Natural killer cell treated with Interleukin-12 subunit alpha and Interleukin-12 subunit beta and Interleukin-15 and Interleukin-18, amount 100 ng/mL, for 72 hours (primary cell): Measurements from ENCODE around the gene CLIC4. TPM values are rescaled to one million over a fixed set of nuclear protein-coding genes. Genes with fewer than 3 reads are reported as not detected.
A peak's percentile ranks its signal among the peaks of the same experiment; 100 is the strongest.
"Not testable (repeated sequence)": the region's sequence is repeated elsewhere in the genome, so short reads cannot be mapped to it uniquely, and the experiment has no call there.

Source experiments
- ATAC-seq, 2 donors: fragments of 150-1000 bp; cut with Tn5 transposase in 1 of 2; sonication (Bioruptor Pico), chemical (Tn5 transposase) in 1 of 2; 2 replicates each; pipeline ENCODE4 v1.10.0; 2021
- DNase-seq: peaks from one replicate; pipeline ENCODE4 v3.0.0; 2022; ENCODE audit warnings: low spot score
- H3K27ac Mint-ChIP-seq, 2 donors: 1 replicate in 1 of 2; 2 replicates in 1 of 2; pipeline ENCODE4 v1.8.0; 2022; ENCODE audit warnings: mixed read lengths in 2 of 2, mild to moderate bottlenecking in 1 of 2, moderate library complexity in 1 of 2
- H3K27me3 Mint-ChIP-seq, 2 donors: 1 replicate in 1 of 2; 2 replicates in 1 of 2; pipeline ENCODE4 v1.8.0; 2022; ENCODE audit warnings: mixed read lengths in 2 of 2
- H3K36me3 Mint-ChIP-seq: one replicate; pipeline ENCODE4 v1.8.0; 2022; ENCODE audit warnings: mixed read lengths
- H3K4me1 Mint-ChIP-seq, 2 donors: 1 replicate in 1 of 2; 2 replicates in 1 of 2; pipeline ENCODE4 v1.8.0; 2022; ENCODE audit warnings: low read depth in 2 of 2, mixed read lengths in 2 of 2, mild to moderate bottlenecking in 1 of 2
- H3K4me3 Mint-ChIP-seq: one replicate; pipeline ENCODE4 v1.8.0; 2022; ENCODE audit warnings: mixed read lengths
- H3K9me3 Mint-ChIP-seq: 2 replicates; pipeline ENCODE4 v1.8.0; 2022; ENCODE audit warnings: mixed read lengths
- total RNA-seq, 2 donors: library from RNA; stranded (reverse); gene quantifications; one replicate each; pipeline ENCODE4 v1.2.3, GENCODE V29; 2022

CLIC4 gene
- total RNA-seq, 2 donors from 2014 or later: 11.0 to 14.0 TPM

DNA sequence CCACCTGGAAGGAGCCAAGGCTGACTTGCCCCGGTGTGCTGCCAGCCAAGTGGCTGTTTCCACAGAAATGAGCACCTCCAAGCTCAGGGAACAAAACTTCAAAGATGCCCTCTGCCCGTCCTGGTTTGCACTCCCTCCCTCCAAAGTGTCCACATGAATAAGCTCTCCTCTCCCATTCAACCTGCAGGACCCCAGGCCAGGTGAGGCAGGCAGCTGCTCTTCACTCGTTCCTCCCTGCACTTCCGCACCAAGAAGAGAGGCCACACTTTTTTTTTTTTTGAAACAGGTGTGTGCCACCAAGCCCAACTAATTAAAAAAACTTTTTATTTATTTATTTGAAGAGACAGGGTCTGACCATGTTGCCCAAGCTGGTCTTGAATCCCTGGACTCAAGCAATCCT is 18.5 kb upstream of the CLIC4 start:
- DNase-seq: no peak
- H3K27me3 Mint-ChIP-seq: no peaks in the 10 kb centered on the region

DNA sequence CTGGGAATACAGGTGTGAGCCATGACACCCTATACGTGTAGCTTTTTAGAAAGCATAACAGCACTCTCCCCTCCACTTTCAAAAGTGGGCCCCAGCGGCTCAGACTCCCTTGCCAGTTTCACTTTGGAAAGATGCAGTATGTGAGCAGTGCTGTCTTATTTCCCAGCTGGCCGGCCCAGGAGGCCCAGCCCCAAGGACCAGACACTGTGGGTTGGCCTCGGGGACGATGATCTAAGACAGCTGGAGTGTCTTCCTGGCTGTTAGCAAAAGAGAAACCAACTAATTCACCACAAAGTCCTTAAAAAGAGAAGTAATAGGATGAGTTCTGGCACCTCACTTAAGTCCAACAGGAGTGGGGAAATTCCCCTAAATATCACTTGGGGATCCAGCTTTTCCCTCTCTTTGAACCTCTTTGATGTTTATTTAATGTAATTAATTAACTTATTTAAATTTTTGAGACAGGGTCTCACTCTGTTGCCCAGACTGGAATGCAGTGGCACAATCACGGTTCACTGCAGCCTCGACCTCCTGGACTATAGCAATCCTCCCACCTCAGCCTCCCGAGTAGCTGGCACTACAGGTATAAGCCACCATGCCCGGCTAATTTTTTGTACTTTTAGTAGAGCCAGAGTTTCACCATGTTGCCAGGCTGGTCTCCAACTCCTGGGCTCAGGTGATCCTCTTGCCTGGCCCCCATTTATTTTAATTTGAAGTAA is 17.6 kb upstream of the CLIC4 start:
- H3K4me1 Mint-ChIP-seq: peaks cover 0 to 2% of the 10 kb centered on the region in 2 donors
- peak; percentile 48 to 56 for ATAC-seq
- H3K27ac Mint-ChIP-seq: no peak overlapping the region
- H3K4me3 Mint-ChIP-seq: no peak overlapping the region
- H3K9me3 Mint-ChIP-seq: no peaks in the 10 kb centered on the region
- H3K36me3 Mint-ChIP-seq: no peaks in the 10 kb centered on the region
- no peak for DNase-seq
- no peaks in the 10 kb centered on the region for H3K27me3 Mint-ChIP-seq

More for the DNA sequence above, 18.5 kb upstream of the CLIC4 start:
- no peak for ATAC-seq
- no peaks in the 10 kb centered on the region for H3K9me3 Mint-ChIP-seq
- peaks cover 0 to 5% of the 10 kb centered on the region in 2 donors for H3K4me1 Mint-ChIP-seq
- H3K4me3 Mint-ChIP-seq: no peak overlapping the region
- no peak overlapping the region for H3K27ac Mint-ChIP-seq
- no peaks in the 10 kb centered on the region for H3K36me3 Mint-ChIP-seq

DNA sequence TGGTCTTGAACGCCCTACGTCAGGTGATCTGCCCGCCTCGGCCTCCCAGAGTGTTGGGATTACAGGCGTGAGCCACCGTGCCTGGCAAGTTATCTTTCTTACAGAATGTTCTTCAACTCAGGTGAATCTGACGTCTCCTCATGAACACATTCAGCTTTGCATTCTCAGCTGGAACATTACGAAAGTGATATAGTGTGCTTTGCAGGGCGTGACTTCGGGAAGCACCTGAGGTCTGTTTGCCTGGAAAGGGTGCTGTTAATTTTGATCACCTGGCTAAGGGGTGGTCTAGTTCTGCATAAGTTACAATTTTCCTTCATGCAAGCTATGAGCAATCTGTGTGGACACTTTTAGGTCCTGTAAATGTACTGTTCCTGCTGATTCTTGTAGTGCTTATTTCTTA is 16.3 kb upstream of the CLIC4 start:
- no peak overlapping the region for H3K4me3 Mint-ChIP-seq
- peaks cover 0 to 2% of the 10 kb centered on the region in 2 donors for H3K4me1 Mint-ChIP-seq
- ATAC-seq (no peak), DNase-seq (no peak)
- no peaks in the 10 kb centered on the region for H3K9me3 Mint-ChIP-seq
- H3K36me3 Mint-ChIP-seq: no peaks in the 10 kb centered on the region
- no peaks in the 10 kb centered on the region for H3K27me3 Mint-ChIP-seq
- H3K27ac Mint-ChIP-seq: no peak overlapping the region

DNA sequence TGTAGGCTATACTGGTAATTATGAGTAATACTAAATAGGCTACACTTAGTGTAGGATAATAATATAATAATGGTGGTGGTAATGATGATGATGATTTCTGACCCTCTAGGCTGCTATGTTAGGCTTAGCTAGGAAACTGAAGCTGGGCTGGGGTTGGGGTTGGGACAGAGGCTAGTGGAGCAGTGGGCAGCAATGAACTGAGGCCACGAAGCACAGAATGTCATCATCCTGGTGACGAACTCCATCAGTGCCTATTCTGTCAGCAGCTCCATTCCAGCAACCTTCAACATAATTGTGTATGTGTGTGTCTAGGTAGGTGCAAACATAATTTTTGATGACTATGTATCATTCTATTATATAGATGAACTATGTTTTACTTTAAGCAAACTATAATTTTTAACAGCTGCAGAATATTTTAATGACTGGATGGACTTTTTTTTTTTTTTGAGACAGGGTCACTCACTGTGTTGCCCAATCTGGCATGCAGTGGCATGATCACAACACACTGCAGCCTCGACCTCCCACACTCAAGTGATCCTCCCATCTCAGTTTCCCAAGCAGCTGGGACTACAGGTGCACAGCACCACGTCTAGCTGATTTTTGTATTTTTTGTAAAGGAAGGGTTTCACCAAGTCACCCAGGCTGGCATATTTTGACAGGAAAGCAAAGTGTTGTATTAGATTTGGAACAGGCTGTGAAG is 12.9 kb upstream of the CLIC4 start:
- ATAC-seq (no peak), DNase-seq (no peak)
- no peaks in the 10 kb centered on the region for H3K27me3 Mint-ChIP-seq
- no peaks in the 10 kb centered on the region for H3K36me3 Mint-ChIP-seq
- H3K9me3 Mint-ChIP-seq: no peaks in the 10 kb centered on the region
- no peak overlapping the region for H3K27ac Mint-ChIP-seq
- H3K4me1 Mint-ChIP-seq: peaks cover 0 to 2% of the 10 kb centered on the region in 2 donors
- no peak overlapping the region for H3K4me3 Mint-ChIP-seq

DNA sequence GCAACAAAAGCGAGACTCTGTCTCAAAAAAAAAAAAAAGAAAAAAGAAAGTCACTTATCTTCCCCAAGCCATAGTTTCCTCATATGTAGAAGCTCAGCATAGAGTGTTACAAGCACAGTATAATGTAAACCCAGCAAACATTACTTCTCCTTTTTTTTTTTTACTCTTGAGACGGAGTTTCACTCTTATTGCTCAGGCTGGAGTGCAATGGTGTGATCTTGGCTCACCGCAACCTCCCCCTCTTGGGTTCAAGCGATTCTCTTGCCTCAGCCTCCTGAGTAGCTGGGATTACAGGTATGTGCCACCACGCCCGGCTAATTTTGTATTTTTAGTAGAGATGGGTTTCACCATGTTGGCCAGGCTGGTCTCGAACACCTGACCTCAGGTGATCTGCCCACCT is 11.9 kb upstream of the CLIC4 start:
- peak; percentile 63 to 69 for ATAC-seq
- not testable (repeated sequence) for H3K9me3 Mint-ChIP-seq, H3K36me3 Mint-ChIP-seq, H3K4me1 Mint-ChIP-seq, H3K27me3 Mint-ChIP-seq, H3K27ac Mint-ChIP-seq, H3K4me3 Mint-ChIP-seq, DNase-seq

DNA sequence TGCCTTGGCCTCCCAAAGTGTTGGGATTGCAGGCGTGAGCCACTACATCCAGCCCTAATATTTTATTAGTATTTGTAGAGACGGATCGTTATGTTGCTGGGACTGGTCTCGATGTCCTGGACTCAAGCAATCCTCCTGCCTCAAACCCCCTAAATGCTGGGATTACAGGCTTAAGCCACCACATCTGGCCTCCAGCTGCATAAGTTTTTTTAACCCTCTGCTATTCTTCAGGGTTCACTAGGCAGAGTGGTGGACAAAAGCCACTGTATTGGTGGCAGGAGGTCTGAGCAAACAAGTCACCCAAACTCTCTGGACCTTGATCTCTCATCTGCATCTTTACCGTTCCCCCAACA is 10.1 kb upstream of the CLIC4 start:
- Mint-ChIP-seq H3K27me3 (no peaks in the 10 kb centered on the region), H3K36me3 (no peaks in the 10 kb centered on the region), H3K4me1 (no peaks in the 10 kb centered on the region), H3K9me3 (no peaks in the 10 kb centered on the region), H3K4me3 (no peak overlapping the region), H3K27ac (no peak overlapping the region)
- no peak for ATAC-seq
- no peak for DNase-seq

DNA sequence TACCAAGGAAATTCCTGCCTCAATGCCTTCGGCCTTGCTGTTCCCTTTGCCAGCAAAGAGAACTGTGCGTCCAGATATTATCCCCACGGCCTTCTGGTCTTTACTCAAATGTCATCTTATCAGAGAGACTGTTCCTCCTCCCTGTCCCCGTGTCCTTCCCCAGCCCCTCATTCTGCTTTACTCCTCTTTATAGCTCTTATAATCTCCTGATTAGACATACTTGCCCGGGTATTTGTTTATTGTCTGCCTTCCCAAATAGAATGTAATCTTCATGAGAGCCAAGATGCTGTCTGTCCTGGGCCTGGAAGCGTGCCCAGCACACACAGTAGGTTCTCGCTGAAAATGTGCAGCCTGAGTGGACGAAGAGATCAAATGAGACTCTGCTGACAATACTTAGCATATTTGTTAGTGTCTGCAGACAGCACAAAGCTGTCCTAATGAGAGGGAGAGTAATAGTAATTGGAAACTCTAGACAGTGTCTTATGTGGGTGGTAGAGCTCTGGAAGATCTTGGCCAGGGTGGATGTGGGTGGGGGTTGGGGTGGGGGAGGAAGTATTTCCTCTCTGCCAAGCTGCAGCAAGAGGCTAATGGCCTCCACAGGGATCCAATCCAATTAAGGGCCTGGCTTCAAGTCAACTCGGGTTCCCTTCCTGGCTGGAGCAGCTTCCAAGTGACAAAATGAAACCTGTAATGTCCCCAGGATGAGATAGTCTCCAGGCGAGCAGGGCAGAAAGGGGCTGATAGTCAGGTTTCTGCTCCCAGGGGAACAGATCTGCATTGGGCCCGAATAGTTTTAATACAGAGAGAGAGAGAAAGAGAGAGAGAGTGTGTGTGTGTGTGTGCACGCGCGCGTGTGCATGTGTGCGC is 9.5 kb upstream of the CLIC4 start:
- H3K27ac Mint-ChIP-seq: no peak overlapping the region
- H3K4me1 Mint-ChIP-seq: no peaks in the 10 kb centered on the region
- H3K9me3 Mint-ChIP-seq: no peaks in the 10 kb centered on the region
- no peak for DNase-seq
- no peak overlapping the region for H3K4me3 Mint-ChIP-seq
- H3K36me3 Mint-ChIP-seq: no peaks in the 10 kb centered on the region
- ATAC-seq: no peak
- H3K27me3 Mint-ChIP-seq: no peaks in the 10 kb centered on the region

DNA sequence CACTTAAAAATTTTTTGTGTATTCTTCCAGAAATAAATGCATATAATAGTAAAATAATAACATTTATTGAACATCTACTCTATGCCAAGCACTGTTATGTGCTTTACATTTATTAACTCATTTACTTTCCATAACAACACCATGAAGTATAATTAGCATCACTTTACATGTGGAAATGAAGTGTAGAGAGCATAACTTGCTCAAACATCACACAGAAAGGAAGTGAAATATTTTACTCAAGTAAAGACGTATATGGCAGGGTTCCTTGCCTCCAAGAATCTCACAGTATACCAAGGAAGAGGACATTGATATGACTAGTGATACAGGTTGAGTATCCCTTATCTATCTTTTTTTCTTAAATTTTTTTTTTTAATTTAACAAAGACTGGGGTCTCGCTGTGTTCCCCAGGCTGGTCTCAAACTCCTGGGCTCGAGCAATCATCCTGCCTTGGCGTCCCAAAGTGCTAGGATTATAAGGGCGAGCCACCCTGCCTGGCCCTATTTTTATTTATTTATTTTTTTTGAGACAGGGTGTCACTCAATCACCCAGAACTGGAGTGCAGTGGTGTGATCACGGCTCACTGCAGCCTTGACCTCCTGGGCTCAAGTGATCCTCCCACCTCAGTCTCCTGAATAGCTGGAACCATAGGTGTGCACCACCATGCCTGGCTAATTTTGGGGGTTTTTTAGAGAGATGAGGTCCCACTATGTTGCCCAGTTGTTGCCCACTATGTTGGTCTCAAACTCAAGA is 7.7 kb upstream of the CLIC4 start:
- ATAC-seq (no peak), DNase-seq (no peak)
- H3K36me3 Mint-ChIP-seq: no peaks in the 10 kb centered on the region
- no peak overlapping the region for H3K4me3 Mint-ChIP-seq
- H3K27ac Mint-ChIP-seq: no peak overlapping the region
- H3K27me3 Mint-ChIP-seq: peaks cover 5 to 15% of the 10 kb centered on the region in 2 donors
- H3K9me3 Mint-ChIP-seq: no peaks in the 10 kb centered on the region
- H3K4me1 Mint-ChIP-seq: peaks cover 5% of the 10 kb centered on the region in 2 donors

DNA sequence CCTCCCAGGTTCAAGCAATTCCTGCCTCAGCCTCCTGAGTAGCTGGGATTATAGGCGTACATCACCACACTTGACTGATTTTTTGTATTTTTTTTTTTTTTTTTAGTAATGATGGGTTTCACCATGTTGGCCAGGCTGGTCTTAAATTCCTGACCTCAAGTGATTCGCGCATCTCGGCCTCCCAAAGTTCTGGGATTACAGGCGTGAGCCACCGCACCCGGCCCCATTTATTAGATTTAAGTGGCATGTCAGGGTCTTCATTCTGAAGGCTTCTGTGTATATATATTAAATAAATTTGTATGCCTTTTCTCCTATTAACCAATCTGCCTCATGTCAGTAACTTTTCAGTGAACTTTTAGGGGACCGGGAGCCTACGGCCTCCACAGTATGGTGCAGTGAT is 6.0 kb upstream of the CLIC4 start:
- no peak overlapping the region for H3K27ac Mint-ChIP-seq
- peaks cover 8 to 21% of the 10 kb centered on the region in 2 donors for H3K27me3 Mint-ChIP-seq
- DNase-seq: no peak
- no peaks in the 10 kb centered on the region for H3K36me3 Mint-ChIP-seq
- peaks cover 11 to 13% of the 10 kb centered on the region in 2 donors for H3K4me1 Mint-ChIP-seq
- H3K4me3 Mint-ChIP-seq: no peak overlapping the region
- ATAC-seq: no peak
- no peaks in the 10 kb centered on the region for H3K9me3 Mint-ChIP-seq

DNA sequence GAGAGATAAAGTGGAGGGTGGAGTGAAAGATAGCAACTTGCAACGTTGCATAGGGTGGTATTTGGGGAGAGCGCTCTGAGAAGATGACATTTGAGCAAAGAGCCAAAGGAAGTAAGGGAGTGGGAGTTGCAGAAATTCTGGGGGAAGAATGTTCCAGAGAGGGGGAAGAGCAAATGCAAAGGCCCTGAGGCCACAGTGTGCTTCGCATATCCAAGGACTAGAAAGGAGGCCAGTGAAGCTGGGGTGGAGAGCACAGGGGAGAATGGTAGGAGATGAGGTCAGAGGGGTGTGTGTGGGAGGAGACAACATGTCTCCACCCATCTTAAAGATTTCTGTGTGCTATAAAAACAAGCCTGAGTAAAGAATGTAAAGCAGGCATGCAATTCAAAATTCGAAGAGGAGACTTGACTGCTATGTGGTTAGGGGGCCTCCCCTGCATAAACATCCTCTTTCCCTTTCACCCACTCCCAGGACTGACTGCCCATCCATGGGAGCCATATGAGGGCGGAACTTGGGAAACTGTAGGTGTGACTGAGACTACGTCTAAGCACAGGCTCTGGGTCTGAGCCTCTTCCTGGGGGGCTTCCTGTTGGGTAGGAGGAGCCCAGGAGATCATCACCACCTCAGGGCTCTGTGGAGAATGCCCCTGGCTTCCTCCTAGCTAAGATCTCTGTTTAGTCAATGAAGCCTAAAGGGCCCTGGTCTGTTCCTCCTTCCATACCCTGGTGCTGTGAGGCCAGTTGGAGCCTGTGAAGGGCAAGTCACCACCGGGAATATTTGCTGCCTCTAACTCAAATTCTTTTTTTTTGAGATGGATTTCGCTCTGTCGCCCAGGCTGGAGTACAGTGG is 2.9 kb upstream of the CLIC4 start:
- DNase-seq (no peak), ATAC-seq (no peak)
- Mint-ChIP-seq H3K36me3 (no peaks in the 10 kb centered on the region), H3K4me3 (no peak overlapping the region), H3K9me3 (no peaks in the 10 kb centered on the region), H3K27ac (no peak overlapping the region), H3K27me3 (peaks cover 8 to 21% of the 10 kb centered on the region in 2 donors), H3K4me1 (peaks cover 11 to 20% of the 10 kb centered on the region in 2 donors)

DNA sequence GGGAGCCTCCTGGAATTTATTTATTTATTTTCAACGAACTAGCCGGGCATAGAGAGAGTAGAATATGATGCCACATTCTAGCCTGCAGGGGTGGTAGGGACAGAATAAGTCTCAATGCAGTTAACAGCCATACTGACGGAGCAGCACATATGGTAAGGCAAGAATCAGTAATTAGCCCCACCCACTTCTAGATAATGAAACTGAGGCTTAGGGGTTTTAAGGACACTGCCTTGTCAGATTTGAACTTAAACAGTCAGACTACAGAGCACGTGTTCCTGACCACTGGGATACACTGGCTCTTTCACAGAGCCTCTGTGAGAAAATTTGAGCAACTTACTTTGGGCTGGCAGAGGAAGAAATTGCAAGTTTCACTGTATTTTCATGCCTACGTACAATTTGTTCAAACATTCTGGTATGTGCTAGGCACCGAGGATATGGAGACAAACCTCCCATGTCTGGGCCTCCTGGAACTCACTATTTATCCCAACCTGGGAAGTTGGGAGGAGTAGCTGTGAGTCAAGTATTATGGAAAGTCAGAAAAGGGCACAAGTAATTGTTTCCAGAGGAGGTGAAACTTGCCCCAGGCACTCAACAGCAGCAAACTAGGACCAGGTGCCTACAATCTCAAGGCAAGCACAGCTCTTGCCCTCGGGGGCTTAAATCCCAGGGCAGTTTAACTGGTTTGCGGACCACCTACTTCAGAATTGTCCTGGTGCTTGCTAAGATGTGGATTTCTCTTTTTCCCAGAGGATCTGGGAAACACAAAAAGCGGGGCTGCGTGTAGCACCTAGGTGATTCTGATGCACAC is 1.6 kb upstream of the CLIC4 start:
- no peaks in the 10 kb centered on the region for H3K36me3 Mint-ChIP-seq
- H3K27me3 Mint-ChIP-seq: peaks cover 8 to 21% of the 10 kb centered on the region in 2 donors
- ATAC-seq: no peak
- H3K4me3 Mint-ChIP-seq: peak overlapping the region; percentile 75
- DNase-seq: no peak
- peak overlapping the region in 1 of 2 donors; percentile 66 for H3K27ac Mint-ChIP-seq
- no peaks in the 10 kb centered on the region for H3K9me3 Mint-ChIP-seq
- peaks cover 11 to 22% of the 10 kb centered on the region in 2 donors for H3K4me1 Mint-ChIP-seq

DNA sequence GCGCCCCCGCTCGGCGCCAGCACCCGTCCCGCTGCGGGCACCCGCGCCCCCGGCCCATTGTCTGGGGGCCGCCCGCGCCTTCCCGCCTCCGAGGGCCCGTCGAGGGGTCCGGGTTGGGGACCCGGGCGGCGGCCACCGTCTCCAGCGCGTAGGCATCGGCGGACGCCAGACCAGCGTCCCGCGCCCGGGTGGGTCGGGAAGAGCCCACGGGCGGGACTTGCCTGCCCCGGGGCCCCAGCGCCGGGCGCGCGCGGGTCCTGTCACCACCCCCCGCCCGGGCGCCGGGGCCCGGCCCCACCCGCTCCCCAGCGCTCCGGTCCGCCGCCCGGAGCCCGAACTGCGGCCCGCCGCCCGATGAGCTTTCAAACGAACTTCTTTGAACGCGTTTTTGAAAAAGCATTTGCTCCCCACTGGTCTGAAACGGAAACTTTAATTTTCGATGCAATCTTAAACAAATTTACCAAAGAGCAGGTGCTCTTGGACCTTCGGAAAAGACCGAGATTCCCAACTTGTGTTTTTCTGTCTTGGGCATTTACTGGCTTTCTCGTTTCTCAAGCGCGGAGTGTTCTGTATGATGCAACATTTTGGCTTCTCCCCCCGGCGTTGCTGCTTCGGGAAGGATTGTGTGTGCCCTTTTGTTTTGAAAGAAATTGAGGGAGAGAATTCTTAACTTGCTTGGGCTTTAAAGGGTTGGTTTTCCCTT is 615 bp downstream of the CLIC4 start:
- H3K4me3 Mint-ChIP-seq: peak overlapping the region; percentile 87
- H3K4me1 Mint-ChIP-seq: peaks cover 11 to 23% of the 10 kb centered on the region in 2 donors
- peak overlapping the region; percentile 33 to 83 for H3K27ac Mint-ChIP-seq
- ATAC-seq: peak in 1 of 2 donors; percentile 0
- DNase-seq: no peak
- H3K9me3 Mint-ChIP-seq: no peaks in the 10 kb centered on the region
- H3K27me3 Mint-ChIP-seq: peaks cover 8 to 20% of the 10 kb centered on the region in 2 donors
- H3K36me3 Mint-ChIP-seq: no peaks in the 10 kb centered on the region
